Neural progenitor cell (in vitro differentiated cells): ENCODE data around the gene ITGBL1. TPM values are rescaled to one million over a fixed set of nuclear protein-coding genes. Genes with fewer than 3 reads are reported as not detected.

ENCODE experiments used
- DNase-seq: peaks from one replicate; pipeline ENCODE4 v3.0.0-alpha.2; 2016; ENCODE audit warnings: low spot score
- H2AFZ ChIP-seq: fragments of 200-600 bp; sonication (generic); replicated peaks from 2 replicates; pipeline ENCODE4 v1.6.1; 2016; ENCODE audit warnings: antibody characterized with exemption
- H3F3A ChIP-seq: fragments of 200-600 bp; sonication (generic); 2 replicates; pipeline ENCODE4 v1.6.1; 2016; ENCODE audit warnings: antibody characterized with exemption, low read depth
- H3K27ac ChIP-seq: fragments of 200-600 bp; sonication (generic); 2 replicates; pipeline ENCODE4 v1.5.1; 2016; ENCODE audit warnings: mild to moderate bottlenecking
- H3K27me3 ChIP-seq: fragments of 200-600 bp; sonication (generic); 2 replicates; pipeline ENCODE4 v1.6.1; 2016; ENCODE audit warnings: mild to moderate bottlenecking, moderate library complexity
- H3K36me3 ChIP-seq: fragments of 200-600 bp; sonication (generic); 2 replicates; pipeline ENCODE4 v1.5.1; 2016
- H3K4me1 ChIP-seq: fragments of 200-600 bp; sonication (generic); 2 replicates; pipeline ENCODE4 v1.6.1; 2016; ENCODE audit warnings: mixed run types
- H3K4me2 ChIP-seq: fragments of 200-600 bp; sonication (generic); 2 replicates; pipeline ENCODE4 v1.6.1; 2016
- H3K4me3 ChIP-seq: fragments of 200-600 bp; sonication (generic); 2 replicates; pipeline ENCODE4 v1.5.1; 2016
- H3K79me2 ChIP-seq: fragments of 200-600 bp; sonication (generic); 2 replicates; pipeline ENCODE4 v1.6.1; 2016; ENCODE audit warnings: low read depth
- H3K9ac ChIP-seq: fragments of 200-600 bp; sonication (generic); 2 replicates; pipeline ENCODE4 v1.6.1; 2016
- H3K9me3 ChIP-seq: fragments of 200-600 bp; sonication (generic); 2 replicates; pipeline ENCODE4 v1.5.1; 2016; ENCODE audit warnings: low read depth
- H4K20me1 ChIP-seq: fragments of 200-600 bp; sonication (generic); 2 replicates; pipeline ENCODE4 v1.6.1; 2016; ENCODE audit warnings: low read depth
- H3K27ac Mint-ChIP-seq: 3 replicates; pipeline ENCODE4 v1.8.0; 2021; ENCODE audit warnings: mixed read lengths
- H3K27me3 Mint-ChIP-seq: 2 replicates; pipeline ENCODE4 v1.8.0; 2022; ENCODE audit warnings: low read depth, mild to moderate bottlenecking, inconsistent platforms, moderate library complexity, mixed read lengths; ENCODE audit not compliant: insufficient read depth
- H3K36me3 Mint-ChIP-seq: 3 replicates; pipeline ENCODE4 v1.8.0; 2021; ENCODE audit warnings: mixed read lengths
- H3K4me1 Mint-ChIP-seq: 3 replicates; pipeline ENCODE4 v1.8.0; 2021; ENCODE audit warnings: mixed read lengths
- H3K4me3 Mint-ChIP-seq: 3 replicates; pipeline ENCODE4 v1.8.0; 2021; ENCODE audit warnings: mild to moderate bottlenecking, moderate library complexity, mixed read lengths
- H3K9me3 Mint-ChIP-seq: 3 replicates; pipeline ENCODE4 v1.8.0; 2020; ENCODE audit warnings: mixed read lengths
- CTCF ChIP-seq: fragments of 200-600 bp; sonication (generic); IDR thresholded peaks from 2 replicates; pipeline ENCODE4 v1.5.1; 2017; ENCODE audit warnings: antibody characterized with exemption, mild to moderate bottlenecking
- EZH2 ChIP-seq: fragments of 200-600 bp; sonication (generic); IDR thresholded peaks from 2 replicates; pipeline ENCODE4 v1.6.1; 2017; ENCODE audit warnings: antibody characterized with exemption, mild to moderate bottlenecking, moderate library complexity
- EZH2phosphoT487 ChIP-seq: fragments of 200-600 bp; sonication (generic); IDR thresholded peaks from 2 replicates; pipeline ENCODE4 v1.6.1; 2017; ENCODE audit warnings: antibody characterized with exemption
- total RNA-seq: library from RNA; depleted of rRNA; stranded (reverse); fragments of >200 nt; gene quantifications from 2 replicates; pipeline ENCODE4 v1.2.3, GENCODE V29; 2015; ENCODE audit warnings: low replicate concordance

Gene ITGBL1
- total RNA-seq, 1 donor from 2014 or later: not detected

- no peaks in the 10 kb centered on the region for H3K4me1 ChIP-seq
- no peaks in the 10 kb centered on the region for H3K9me3 ChIP-seq
- TF ChIP-seq EZH2: no peak
- TF ChIP-seq EZH2phosphoT487: no peak
- no peak for TF ChIP-seq CTCF
- Mint-ChIP-seq H3K36me3 (no peaks in the 10 kb centered on the region), H3K4me3 (no peak overlapping the region), H3K9me3 (no peaks in the 10 kb centered on the region), H3K27me3 (peaks cover 2% of the 10 kb centered on the region), H3K27ac (no peak overlapping the region), H3K4me1 (no peaks in the 10 kb centered on the region)
- no peaks in the 10 kb centered on the region for H3K79me2 ChIP-seq
- no peak overlapping the region for H3K27ac ChIP-seq
- H3K9ac ChIP-seq: no peak overlapping the region
- no peak for DNase-seq
- H3K27me3 ChIP-seq: no peaks in the 10 kb centered on the region
- H4K20me1 ChIP-seq: no peaks in the 10 kb centered on the region
- no peak overlapping the region for H3K4me2 ChIP-seq
- H3K4me3 ChIP-seq: no peak overlapping the region
- H3K36me3 ChIP-seq: no peaks in the 10 kb centered on the region
- no peak overlapping the region for H2AFZ ChIP-seq
- no peaks in the 10 kb centered on the region for H3F3A ChIP-seq
Observed at GRCh38 chr13:101690871-101691270, 238.4 kb downstream of the ITGBL1 start.

- no peaks in the 10 kb centered on the region for H4K20me1 ChIP-seq
- no peaks in the 10 kb centered on the region for H3K36me3 ChIP-seq
- Mint-ChIP-seq H3K4me1 (no peaks in the 10 kb centered on the region), H3K9me3 (no peaks in the 10 kb centered on the region), H3K36me3 (no peaks in the 10 kb centered on the region), H3K4me3 (no peak overlapping the region), H3K27ac (no peak overlapping the region), H3K27me3 (peaks cover 2% of the 10 kb centered on the region)
- no peaks in the 10 kb centered on the region for H3K79me2 ChIP-seq
- DNase-seq: no peak
- no peaks in the 10 kb centered on the region for H3K27me3 ChIP-seq
- H2AFZ ChIP-seq: no peak overlapping the region
- H3F3A ChIP-seq: no peaks in the 10 kb centered on the region
- H3K4me3 ChIP-seq: no peak overlapping the region
- no peak overlapping the region for H3K4me2 ChIP-seq
- no peaks in the 10 kb centered on the region for H3K4me1 ChIP-seq
- TF ChIP-seq CTCF: no peak
- TF ChIP-seq EZH2phosphoT487: no peak
- no peak for TF ChIP-seq EZH2
- no peak overlapping the region for H3K27ac ChIP-seq
- no peak overlapping the region for H3K9ac ChIP-seq
- no peaks in the 10 kb centered on the region for H3K9me3 ChIP-seq
Observed at GRCh38 chr13:101691341-101691860, 238.9 kb downstream of the ITGBL1 start.

- no peaks in the 10 kb centered on the region for H3K9me3 ChIP-seq
- no peaks in the 10 kb centered on the region for H3K36me3 ChIP-seq
- no peaks in the 10 kb centered on the region for H3F3A ChIP-seq
- H3K4me1 ChIP-seq: no peaks in the 10 kb centered on the region
- no peaks in the 10 kb centered on the region for H3K9me3 Mint-ChIP-seq
- no peaks in the 10 kb centered on the region for H3K27me3 Mint-ChIP-seq
- no peaks in the 10 kb centered on the region for H3K4me1 Mint-ChIP-seq
- no peaks in the 10 kb centered on the region for H3K27me3 ChIP-seq
- no peak overlapping the region for H3K4me3 ChIP-seq
- no peaks in the 10 kb centered on the region for H4K20me1 ChIP-seq
- no peak overlapping the region for H2AFZ ChIP-seq
- TF ChIP-seq EZH2phosphoT487 (no peak), EZH2 (no peak), CTCF (no peak)
- no peak overlapping the region for H3K4me2 ChIP-seq
- H3K27ac Mint-ChIP-seq: no peak overlapping the region
- H3K4me3 Mint-ChIP-seq: no peak overlapping the region
- no peak overlapping the region for H3K9ac ChIP-seq
- no peaks in the 10 kb centered on the region for H3K36me3 Mint-ChIP-seq
- H3K27ac ChIP-seq: no peak overlapping the region
- DNase-seq: no peak
- H3K79me2 ChIP-seq: no peaks in the 10 kb centered on the region
Observed at GRCh38 chr13:101695870-101696516, 243.5 kb downstream of the ITGBL1 start.
